AG08396 (cell line): ENCODE results near the gene ATP11A.

Experiments
- DNase-seq: peaks from one replicate; pipeline ENCODE4 v3.0.0; 2012; ENCODE audit warnings: low spot score, mixed read lengths

ATP11A gene

GRCh38 chr13:112710855-112711527 lies 21.2 kb downstream of the ATP11A start:
- DNase-seq = no peak

DNA sequence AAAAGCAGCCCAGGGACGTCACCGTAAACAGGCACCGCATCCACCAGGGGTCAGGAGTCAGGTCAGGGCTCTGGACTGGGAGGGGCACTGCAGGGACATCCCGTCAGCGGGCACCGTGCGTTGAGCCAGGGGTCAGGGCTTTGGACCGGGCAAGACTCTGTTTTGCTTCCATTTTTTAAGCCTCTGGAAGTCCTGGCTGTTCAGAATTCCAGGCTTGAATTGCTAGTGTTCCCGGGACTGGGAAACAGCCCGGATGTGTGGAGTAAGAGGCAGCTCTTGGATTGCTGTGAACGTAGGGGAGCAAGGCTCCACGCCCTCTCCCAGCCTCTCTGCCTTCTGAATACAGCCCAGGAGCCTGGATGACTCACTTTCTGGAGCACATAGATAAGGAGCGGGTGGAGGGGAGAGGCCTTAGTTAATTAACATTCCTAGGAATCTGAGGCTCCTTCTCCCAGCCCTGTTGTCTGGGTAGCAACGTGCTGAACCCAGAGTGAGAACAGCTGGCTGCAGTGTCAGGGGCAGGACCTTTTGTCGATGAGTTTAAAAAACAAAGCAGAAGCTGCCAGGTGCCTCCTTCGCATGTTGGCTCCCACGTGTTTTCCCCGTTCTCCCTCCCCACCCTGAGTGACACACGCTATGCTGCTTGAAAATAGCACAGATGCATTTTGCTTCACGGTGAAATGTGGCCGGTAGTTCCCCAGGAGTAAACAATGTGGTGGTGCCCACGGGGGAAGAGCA lies 21.9 kb downstream of the ATP11A start:
- DNase-seq = peak; percentile 95

DNA sequence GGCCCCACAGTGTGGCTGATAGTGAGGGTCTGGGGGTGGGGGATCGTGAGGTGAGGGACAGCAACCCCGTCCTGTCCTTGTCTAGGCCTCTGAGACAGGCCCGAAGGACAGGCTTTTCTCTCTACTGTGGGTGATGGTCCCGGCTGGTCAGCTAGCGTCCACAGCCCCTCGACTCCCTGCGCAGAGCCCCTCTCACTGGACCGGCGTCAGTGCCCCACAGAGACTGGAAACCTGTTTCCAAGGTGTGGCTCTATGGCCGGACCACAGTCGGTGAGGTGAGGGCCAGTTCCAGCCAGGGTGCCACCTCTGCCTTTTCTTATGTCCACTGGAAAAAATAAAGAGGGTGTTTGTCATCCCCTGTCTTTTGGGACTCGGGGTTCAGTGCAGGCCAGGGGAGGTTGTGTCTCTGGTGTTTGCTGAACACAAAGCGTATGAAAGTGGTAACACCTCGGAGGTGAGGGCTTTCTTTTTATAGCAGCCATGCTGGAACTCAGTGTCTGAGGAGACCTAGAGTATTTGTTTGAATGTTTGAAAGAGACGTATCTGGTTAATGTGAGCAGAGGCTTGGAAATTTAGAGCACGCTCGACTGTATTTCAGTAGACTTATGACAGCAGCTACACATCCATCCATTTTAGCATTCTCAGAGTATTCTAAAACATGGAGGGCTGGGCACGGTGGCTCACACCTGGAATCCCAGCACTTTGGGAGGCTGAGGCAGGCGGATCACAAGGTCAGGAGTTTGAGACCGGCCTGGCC lies 22.8 kb downstream of the ATP11A start:
- DNase-seq = no peak

DNA sequence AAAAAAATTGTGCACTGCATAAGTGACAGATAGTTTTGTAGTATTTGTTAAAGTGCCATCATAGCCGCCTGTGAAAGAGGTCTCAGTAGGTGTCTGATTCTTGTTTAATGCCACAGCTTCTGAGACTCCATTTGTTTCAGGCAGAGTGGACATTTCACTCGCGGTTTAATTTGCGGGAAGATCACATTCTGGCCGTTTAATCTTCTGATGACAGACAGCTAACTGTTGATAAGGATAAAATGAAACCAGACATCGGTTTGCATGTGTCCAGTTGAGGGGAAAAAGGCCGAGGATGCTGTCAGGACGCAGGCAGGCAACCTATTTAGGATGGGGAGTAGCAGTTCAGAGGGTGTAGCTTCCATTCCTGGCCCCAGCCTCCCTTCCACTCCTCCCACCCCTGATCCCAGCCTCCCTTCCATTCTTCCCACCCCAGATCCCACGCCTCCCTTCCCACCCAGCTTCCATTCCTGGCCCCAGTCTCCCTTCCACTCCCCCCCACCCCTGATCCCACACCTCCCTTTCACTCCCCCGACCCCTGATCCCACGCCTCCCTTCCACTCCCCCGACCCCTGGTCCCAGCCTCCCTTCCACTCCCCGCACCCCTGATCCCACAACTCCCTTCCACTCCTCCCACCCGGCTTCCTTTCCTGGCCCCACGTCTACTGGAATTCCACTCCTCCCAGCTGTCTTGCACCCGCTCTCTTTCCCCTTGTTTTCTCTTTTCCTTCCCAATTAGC lies 23.8 kb downstream of the ATP11A start:
- no peak for DNase-seq

- DNase-seq = no peak
Measured at GRCh38 chr13:112714376-112715174, 24.7 kb downstream of the ATP11A start.

DNA sequence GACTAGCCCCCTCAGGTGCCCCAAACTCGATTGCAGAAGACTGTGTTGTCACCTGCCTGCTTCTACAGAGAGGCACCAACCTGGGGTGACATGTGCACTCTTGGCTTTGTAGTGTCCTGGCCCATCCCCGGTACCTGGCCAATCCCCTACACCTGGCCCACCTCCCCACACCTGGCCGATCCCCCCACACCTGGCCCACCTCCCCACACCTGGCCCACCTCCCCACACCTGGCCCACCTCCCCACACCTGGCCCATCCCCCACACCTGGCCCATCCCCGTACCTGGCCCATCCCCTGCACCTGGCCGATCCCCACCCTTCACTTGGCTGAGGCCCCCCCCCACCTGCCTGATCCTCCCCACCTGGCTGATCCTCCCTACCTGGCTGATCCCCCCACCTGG lies 25.4 kb downstream of the ATP11A start:
- no peak for DNase-seq

GRCh38 chr13:112715715-112716460 lies 26.1 kb downstream of the ATP11A start:
- DNase-seq = no peak

- no peak for DNase-seq
Measured at GRCh38 chr13:112716461-112716820, 26.6 kb downstream of the ATP11A start.

- DNase-seq = no peak
Measured at GRCh38 chr13:112716841-112717520, 27.1 kb downstream of the ATP11A start.

- no peak for DNase-seq
Measured at GRCh38 chr13:112718318-112718717, 28.5 kb downstream of the ATP11A start.

DNA sequence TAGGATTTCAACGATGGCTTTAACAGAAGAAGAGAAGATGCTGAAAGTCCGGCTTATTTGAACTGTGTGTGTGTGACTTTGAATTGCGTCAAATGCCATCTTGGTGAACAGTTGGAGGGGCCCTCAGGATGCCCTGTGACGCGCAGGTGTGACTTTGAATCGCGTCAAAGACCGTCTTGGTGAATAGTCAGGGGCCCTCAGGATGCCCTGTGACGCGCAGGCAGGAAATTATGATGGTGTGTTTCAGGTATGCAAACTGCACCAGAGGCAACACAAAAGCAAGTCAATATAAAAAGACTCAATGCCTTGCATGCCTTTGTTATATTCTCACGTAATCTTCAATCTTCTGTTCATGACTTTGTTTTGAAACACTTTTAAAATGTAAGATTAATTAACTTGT lies 29.2 kb downstream of the ATP11A start:
- DNase-seq = no peak

- DNase-seq = no peak
Measured at GRCh38 chr13:112719556-112719955, 29.7 kb downstream of the ATP11A start.

GRCh38 chr13:112720251-112720650 lies 30.4 kb downstream of the ATP11A start:
- DNase-seq = no peak

GRCh38 chr13:112720814-112721197 lies 31.0 kb downstream of the ATP11A start:
- no peak for DNase-seq

DNA sequence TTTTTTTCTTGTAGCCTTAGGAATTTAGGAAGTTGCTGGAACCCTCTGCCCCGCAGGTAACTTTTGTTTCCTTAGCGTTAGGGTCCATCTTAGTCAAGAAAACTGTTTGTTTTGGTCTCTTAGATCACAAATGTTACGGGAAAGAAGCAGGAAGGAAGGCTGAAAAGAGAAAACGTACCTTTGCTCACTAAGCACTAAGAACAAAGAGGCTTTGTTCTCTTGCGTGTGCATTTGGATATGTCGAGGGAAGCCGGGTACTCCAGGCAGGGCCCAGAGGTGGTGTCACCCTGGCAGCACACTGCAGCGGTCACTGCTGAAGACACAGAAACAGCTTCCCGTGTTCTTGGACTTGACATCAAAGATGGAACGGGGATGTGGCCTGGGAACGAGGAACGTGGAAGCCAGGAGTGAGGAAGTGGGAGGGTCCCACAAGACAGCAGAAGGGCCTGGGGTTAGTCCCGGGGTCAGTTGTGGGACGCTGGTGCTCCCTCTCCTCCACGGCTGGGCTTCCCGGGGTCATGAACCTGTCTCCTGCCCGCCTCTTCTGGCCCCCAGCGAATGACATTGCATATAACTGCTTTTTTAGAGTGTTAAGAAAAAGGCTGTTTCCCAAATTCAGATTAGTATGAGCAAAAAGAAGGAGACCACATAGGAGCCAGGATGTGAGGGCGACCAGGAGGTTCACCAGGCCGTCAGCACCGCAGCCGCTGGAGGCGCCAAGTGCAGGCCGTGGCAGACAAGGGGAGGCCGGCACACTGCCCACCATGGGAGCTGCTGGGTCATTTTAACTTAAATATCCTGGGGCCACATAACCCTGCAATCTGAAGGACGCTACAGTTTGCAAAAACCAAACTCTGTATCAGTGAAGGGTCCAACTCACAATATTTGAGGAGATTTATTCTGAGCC lies 31.6 kb downstream of the ATP11A start:
- no peak for DNase-seq

- peak; percentile 92 for DNase-seq
Measured at GRCh38 chr13:112722433-112723263, 32.8 kb downstream of the ATP11A start.

GRCh38 chr13:112723771-112724170 lies 33.9 kb downstream of the ATP11A start:
- DNase-seq = no peak

GRCh38 chr13:112724788-112725345 lies 35.0 kb downstream of the ATP11A start:
- no peak for DNase-seq
